SK-N-MC (cell line): ENCODE measurements around the gene CHAC2.

Experiments
- DNase-seq: peaks from one replicate; pipeline ENCODE4 v3.0.0-alpha.2; 2011; ENCODE audit warnings: low read depth, low spot score
- H3K27ac ChIP-seq: fragments of 200-600 bp; sonication (generic); 2 replicates; pipeline ENCODE4 v1.5.1; 2016; ENCODE audit warnings: mixed run types
- H3K36me3 ChIP-seq: fragments of 200-600 bp; sonication (generic); 2 replicates; pipeline ENCODE4 v1.6.1; 2017; ENCODE audit warnings: antibody characterized with exemption, low read length, mixed read lengths; ENCODE audit not compliant: insufficient read depth
- H3K4me3 ChIP-seq: fragments of 200-600 bp; sonication (generic); 2 replicates; pipeline ENCODE4 v1.5.1; 2016
- H3K9ac ChIP-seq: fragments of 200-600 bp; sonication (generic); 2 replicates; pipeline ENCODE4 v1.8.0; 2017; ENCODE audit warnings: mixed run types, mixed read lengths; ENCODE audit not compliant: insufficient read length
- H3K9me3 ChIP-seq: fragments of 200-600 bp; sonication (generic); 2 replicates; pipeline ENCODE4 v1.6.1; 2017; ENCODE audit warnings: low read depth, mild to moderate bottlenecking, antibody characterized with exemption, low read length, moderate library complexity, mixed read lengths
- EZH2 ChIP-seq: fragments of 200-600 bp; sonication (generic); IDR thresholded peaks from one replicate; pipeline ENCODE4 v1.6.1; 2017; ENCODE audit warnings: antibody characterized with exemption
- FOXP2 ChIP-seq: optimal IDR thresholded peaks from 2 replicates; pipeline ENCODE3; 2011; ENCODE audit warnings: mild to moderate bottlenecking, moderate library complexity; ENCODE audit not compliant: insufficient read depth; ENCODE audit errors: extremely low read length, control extremely low read depth
- POLR2AphosphoS5 ChIP-seq: IDR thresholded peaks from 2 replicates; pipeline ENCODE4 v1.6.1; 2012; ENCODE audit warnings: mild to moderate bottlenecking, low read depth, low read length, borderline replicate concordance

Gene CHAC2

DNA sequence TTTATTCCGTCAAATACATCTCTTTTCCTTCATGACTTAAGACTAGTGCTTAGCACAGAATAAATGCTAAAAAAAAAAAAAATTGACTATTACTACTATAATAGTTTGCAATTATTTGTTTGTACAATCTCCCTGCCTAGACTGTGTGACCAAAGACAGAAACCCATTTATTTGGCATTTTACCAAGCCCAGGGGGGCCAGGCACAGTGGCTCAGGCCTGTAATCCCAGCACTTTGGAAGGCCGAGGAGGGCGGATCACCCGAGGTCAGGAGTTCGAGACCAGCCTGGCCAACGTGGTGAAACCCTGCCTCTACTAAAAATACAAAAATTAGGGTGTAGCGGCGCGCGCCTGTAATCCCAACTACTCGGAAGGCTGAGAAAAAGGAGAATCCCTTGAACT, 17.8 kb downstream of the CHAC2 start:
- Histone ChIP-seq H3K4me3 (peak overlapping the region; percentile 97), H3K36me3 (peaks cover 15% of the 10 kb centered on the region), H3K27ac (no peak overlapping the region)

DNA sequence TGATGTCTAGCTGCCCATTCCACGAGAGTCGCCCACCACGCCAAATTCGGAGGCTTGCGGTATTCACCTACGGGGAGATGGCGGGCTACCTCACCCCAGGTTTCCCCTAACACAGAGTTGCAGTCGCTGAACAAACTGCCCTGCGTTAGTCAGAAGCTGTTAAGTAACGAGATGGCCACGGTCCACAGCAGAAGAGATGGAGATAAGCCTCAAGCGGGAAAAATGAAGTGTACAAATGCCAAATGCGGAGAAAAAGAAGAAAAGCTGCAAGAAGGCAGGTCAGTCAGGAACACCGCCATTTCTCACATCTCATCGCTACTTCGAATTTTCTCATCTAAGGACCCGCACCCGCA, 18.7 kb downstream of the CHAC2 start:
- H3K9ac ChIP-seq: peak overlapping the region; percentile 95
- no peaks in the 10 kb centered on the region for H3K9me3 ChIP-seq
- H3K27ac ChIP-seq: peak overlapping the region; percentile 65
- no peak for DNase-seq
- TF ChIP-seq EZH2: no peak
- no peak for TF ChIP-seq FOXP2
- no peak for TF ChIP-seq POLR2AphosphoS5
- peaks cover 8% of the 10 kb centered on the region; the same call in 1 of the 2 replicates for H3K36me3 ChIP-seq
- peak overlapping the region; percentile 97 for H3K4me3 ChIP-seq

More for the DNA sequence above, 17.8 kb downstream of the CHAC2 start:
- TF ChIP-seq EZH2 (no peak), FOXP2 (no peak), POLR2AphosphoS5 (no peak)
- H3K9ac ChIP-seq: peak overlapping the region; percentile 95
- no peak for DNase-seq
- H3K9me3 ChIP-seq: no peaks in the 10 kb centered on the region

DNA sequence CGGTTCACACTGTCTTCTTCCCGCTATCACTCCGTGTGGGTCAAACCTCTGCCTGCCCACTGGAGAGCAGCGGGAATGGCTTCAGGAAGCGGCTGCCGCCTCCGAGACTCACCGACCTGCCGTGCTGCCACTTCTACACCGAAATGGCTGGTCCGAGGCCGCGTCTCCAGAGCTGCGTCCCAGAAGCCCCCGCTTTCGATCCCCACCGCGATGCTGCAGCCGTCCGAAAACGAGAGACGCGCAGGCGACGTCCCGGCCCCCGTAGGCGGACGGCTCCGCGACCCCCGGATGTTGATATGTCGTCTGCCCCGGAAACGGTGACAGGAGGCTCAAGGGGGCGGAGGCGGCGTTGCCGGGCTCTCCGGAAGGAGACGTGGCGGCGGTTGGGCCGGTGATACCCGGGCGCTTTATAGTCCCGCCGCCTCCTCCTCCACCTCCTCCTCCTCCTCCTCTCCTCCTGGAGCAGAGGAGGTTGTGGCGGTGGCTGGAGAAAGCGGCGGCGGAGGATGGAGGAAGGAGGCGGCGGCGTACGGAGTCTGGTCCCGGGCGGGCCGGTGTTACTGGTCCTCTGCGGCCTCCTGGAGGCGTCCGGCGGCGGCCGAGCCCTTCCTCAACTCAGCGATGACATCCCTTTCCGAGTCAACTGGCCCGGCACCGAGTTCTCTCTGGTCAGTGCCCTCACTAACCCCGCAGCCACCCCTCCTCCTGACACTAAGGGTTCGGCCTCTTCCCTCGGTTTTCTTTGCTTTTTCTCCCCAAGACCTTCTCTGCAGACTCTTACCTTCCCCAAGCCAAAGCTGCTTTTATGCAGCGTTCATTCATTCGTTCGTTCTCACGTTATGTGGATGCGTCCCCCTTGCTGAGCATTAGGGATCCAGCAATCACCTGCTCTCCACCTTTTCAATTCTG, 19.4 kb downstream of the CHAC2 start, which contains the start of the genes ASB3 and ERLEC1:
ASB3 (minus strand) TSS at position 249 of the 909 bp plus-strand sequence. CDS start 21,381 bp downstream, outside the sequence.
ERLEC1 (plus strand) TSS at position 340 of the 909 bp plus-strand sequence; CDS start at position 507, 167 bp downstream.
- Histone ChIP-seq H3K9ac (peak within 1 kb of the TSS; percentile 95), H3K36me3 (peaks cover 1% of the 10 kb centered on the region; the same call in 1 of the 2 replicates), H3K27ac (peak within 1 kb of the TSS; percentile 65), H3K9me3 (no peaks in the 10 kb centered on the region), H3K4me3 (peak within 1 kb of the TSS; percentile 97)
- no peak for DNase-seq
- no peak for TF ChIP-seq EZH2
- peak; percentile 79 for TF ChIP-seq POLR2AphosphoS5
- peak; percentile 80 for TF ChIP-seq FOXP2

DNA sequence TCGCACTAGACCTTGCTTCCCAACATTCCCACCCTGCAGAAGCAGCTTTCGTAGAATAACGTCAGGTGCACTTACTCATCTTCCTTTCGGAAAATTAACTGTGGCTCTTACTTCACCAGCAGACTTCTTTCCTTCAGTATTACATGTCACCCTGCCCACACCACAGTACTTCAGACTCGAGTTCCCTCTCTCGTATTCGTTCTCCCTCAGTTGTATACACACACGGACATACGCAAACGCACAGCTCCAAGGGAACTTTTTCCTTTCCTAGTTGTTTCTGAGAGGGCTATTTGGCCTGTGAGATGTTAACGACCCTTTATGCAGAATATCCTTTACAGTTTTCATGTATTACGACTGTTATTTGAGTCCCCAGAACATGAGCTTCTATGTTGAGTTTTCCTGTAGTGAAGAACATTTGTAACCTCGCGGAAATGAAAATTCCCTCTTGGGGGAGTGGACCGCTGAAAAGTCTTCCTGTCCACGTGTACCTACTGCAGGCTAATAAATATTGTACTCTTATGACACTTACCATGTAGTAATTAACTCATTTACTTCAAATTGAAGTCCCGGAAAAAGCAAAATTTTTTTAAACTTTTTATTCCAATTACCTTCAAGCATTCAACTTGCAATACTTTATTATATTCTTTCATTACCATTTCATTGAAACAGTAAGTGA, 20.1 kb downstream of the CHAC2 start:
- H3K4me3 ChIP-seq: peak overlapping the region; percentile 97
- no peak overlapping the region for H3K27ac ChIP-seq
- H3K9me3 ChIP-seq: no peaks in the 10 kb centered on the region
- TF ChIP-seq POLR2AphosphoS5 (no peak), FOXP2 (no peak), EZH2 (no peak)
- no peak for DNase-seq
- peak overlapping the region; percentile 95 for H3K9ac ChIP-seq
- H3K36me3 ChIP-seq: no peaks in the 10 kb centered on the region

DNA sequence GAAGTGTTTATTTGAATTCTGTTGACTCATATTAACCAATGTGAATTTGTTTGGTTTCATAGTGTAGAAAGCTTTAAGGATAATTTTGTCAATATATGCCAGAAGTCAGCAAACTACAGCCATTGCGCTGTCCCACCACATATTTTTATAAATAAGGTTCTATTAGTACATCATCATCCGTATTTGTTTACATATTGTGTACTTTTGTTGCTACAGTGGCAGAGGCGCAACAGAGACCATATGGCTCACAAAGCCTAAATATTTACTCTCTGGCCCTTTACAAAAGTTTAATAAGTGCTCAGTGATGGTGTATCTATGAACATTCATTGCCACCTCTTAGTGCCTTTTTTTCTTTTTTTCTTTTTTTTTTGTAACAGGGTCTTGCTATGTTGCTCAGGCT, 25.7 kb downstream of the CHAC2 start:
- no peak overlapping the region for H3K27ac ChIP-seq
- DNase-seq: no peak
- no peak overlapping the region for H3K4me3 ChIP-seq
- H3K9me3 ChIP-seq: no peaks in the 10 kb centered on the region
- no peak for TF ChIP-seq FOXP2
- no peak for TF ChIP-seq EZH2
- no peak for TF ChIP-seq POLR2AphosphoS5
- H3K36me3 ChIP-seq: peaks cover 20% of the 10 kb centered on the region
- H3K9ac ChIP-seq: no peak overlapping the region

DNA sequence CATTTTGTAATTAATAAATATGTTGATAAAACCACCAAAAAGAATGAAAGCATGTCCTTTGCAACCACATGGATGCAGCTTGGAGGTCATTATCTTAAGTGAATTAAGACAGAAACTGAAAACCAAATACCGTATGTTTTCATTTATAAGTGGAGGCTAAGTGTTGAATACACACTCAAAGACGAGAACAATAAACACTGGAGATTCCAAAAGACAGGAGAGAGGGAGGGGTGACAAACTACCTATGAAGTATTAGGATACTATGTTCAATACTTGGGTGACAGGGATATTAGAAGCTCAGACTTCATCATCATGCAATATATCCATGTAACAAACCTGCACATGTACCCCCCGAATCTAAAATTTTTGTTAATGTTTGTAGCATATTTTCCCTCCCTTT, 26.2 kb downstream of the CHAC2 start:
- TF ChIP-seq FOXP2 (no peak), EZH2 (no peak), POLR2AphosphoS5 (no peak)
- Histone ChIP-seq H3K4me3 (no peak overlapping the region), H3K9ac (no peak overlapping the region), H3K27ac (no peak overlapping the region), H3K36me3 (peaks cover 22% of the 10 kb centered on the region), H3K9me3 (no peaks in the 10 kb centered on the region)
- no peak for DNase-seq

DNA sequence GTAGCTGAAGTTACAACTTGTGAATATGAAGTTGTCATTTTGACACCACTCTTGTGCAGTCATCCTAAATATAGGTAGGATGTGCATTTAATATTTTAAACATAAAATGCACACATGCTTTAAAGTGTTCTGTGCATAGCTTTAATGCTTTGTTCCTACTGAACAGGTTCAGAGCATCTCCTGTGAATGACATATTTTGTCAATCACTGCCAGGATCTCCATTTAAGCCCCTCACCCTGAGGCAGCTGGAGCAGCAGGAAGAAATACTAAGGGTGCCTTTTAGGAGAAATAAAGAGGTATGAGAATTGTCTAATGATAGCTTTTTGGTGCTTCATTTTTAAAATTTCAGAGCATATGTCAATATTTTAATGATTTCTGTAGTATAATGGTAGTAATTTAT, 33.9 kb downstream of the CHAC2 start:
- Histone ChIP-seq H3K36me3 (peaks cover 29% of the 10 kb centered on the region), H3K9ac (no peak overlapping the region), H3K27ac (no peak overlapping the region), H3K9me3 (no peaks in the 10 kb centered on the region), H3K4me3 (no peak overlapping the region)
- TF ChIP-seq EZH2 (no peak), FOXP2 (no peak), POLR2AphosphoS5 (no peak)
- no peak for DNase-seq

DNA sequence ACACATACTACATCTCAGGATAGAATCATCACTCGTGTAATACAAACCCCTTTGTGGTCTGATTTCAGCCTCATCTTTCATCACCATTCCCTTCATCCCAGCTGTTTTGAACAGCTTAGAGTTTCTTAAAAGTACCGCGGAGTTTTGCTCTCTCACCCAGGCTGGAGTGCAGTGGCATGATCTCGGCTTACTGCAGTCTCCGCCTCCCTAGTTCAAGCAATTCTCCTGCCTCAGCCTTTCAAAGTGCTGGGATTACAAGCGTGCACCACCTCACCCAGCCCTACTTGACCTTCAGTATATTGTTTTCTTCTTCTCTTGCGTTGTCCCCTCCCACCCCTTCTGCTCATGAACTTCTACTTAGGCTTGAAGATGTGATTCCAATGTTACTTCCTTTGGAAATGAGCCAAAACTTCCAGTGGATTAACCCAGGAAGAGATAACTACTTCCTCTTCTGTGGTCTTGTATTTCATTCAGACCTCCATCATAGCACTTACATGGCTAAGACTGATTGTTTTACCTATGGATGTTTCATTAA, 35.1 kb downstream of the CHAC2 start:
- Histone ChIP-seq H3K27ac (no peak overlapping the region), H3K9ac (no peak overlapping the region), H3K9me3 (no peaks in the 10 kb centered on the region), H3K4me3 (no peak overlapping the region), H3K36me3 (peaks cover 24% of the 10 kb centered on the region)
- no peak for DNase-seq
- TF ChIP-seq EZH2 (no peak), POLR2AphosphoS5 (no peak), FOXP2 (no peak)
